ENCODE measurements around the gene POP5.

The POP5 gene

DNA sequence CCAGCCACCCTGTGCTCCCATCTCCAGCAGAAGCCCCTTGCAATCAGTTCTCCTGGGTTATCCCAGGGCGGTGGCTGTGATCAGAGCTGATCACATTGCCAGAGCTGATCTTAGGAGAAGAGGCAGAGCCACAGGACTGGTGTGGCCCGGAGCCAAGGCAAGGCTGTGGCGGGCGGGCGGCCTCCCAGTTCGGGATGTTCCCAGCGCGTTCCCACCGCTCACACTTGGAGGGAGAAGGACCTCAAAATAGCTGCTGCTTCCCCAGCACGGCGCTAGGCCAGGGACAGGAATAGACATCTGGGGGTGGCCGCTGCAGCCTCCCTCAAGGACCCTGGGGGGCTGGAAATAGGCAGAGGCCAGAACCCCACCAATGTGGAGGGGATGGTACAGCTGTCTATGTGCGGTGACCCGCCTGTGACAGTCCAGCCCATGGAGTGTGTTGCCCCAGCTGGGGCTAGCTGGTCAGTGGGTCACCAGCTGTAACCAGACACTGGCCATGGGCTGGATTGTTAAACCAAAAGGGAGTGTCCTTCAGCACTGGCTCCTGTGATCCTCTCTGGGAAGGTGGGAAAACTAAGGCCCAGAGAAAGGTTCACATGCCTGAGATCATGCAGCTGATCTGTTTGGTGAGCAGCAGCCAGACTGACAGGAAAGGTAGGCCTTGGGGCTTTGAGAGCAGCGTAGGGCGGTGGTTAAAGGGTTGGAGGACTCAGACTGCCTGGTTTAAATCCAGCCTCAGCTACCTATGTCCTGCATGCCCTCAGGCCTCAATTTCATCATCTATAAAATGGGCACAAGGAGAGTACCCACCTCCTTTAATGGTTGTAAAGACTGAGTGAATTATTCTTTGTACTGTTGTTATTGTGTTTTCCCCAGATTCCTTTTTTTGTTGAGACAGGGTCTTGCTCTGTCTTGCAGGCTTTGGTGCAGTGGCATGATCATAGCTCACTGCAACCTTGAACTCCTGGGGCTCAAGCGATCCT lies 8.0 kb upstream of the POP5 start:
- no peak for DNase-seq

- no peak for DNase-seq
These were observed 7.2 kb upstream of the POP5 start for GRCh38 chr12:120588371-120588770.

- no peak for DNase-seq
These were observed 5.7 kb upstream of the POP5 start for GRCh38 chr12:120586860-120587259.

GRCh38 chr12:120586206-120586605 lies 5.0 kb upstream of the POP5 start:
- DNase-seq: no peak

DNA sequence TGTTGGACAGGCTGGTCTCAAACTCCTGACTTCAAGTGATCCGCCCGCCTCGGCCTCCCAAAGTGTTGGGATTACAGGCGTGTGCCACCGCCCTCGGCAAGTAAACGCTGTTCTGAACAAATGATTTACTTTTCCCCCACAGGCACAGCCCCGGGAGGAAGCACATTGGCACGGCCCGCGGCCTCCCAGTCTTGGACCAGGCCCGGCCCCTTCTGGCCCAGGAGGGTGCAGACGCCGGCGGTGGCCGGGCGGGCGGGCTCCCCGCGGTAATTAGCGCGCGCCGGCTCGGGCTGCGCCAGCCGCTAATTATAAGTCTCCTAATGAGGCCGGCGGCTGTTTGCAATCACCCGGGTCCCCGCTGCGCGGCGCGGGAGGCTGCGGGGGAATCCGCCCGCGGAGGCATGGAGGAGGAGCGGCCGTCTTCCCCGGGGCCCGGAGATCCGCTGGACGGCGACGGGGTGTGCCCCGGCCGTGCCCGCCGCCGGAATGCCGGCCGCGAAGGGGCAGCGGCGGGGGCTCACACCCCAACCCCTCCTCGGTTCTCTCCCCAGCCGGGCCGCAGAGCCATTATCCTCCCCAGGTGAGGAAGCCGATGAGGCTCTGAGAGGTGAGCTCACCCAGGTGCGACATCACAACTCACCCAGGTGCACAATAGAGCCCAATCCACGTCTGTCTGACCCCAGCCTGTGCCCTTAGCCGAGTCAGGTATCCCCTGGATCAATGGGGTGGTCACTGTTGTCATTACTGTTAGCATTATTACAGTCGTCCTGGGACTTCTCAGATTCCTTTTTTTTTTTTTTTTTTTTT lies 3.3 kb upstream of the POP5 start:
- DNase-seq: no peak

DNA sequence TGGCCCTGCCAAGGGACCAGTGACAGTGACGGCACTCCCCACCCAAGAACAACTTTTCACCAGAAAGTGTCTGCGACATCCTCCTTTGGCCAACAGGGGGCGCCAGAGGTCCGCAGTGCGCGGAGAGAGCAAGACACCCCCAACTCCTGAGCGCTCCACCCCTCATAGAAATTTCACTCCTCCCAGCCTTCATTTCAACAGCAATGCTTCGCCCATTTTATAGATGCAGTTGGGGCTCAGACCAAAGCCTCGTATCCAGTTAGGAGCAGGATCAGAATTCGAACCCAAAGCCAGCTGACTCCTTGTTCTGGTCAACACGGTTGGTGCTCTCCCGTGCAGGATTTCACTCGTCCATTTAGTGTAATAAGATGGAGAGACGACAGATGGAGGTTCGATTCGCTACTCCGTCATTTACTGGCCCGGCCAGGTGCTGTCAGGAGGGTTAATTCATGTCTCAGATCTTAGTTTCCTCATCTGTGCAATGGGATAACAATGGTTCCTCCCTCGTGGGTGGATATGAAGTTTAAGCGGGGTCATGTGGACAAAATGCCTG lies 2.4 kb upstream of the POP5 start:
- peak; percentile 44 for DNase-seq

DNA sequence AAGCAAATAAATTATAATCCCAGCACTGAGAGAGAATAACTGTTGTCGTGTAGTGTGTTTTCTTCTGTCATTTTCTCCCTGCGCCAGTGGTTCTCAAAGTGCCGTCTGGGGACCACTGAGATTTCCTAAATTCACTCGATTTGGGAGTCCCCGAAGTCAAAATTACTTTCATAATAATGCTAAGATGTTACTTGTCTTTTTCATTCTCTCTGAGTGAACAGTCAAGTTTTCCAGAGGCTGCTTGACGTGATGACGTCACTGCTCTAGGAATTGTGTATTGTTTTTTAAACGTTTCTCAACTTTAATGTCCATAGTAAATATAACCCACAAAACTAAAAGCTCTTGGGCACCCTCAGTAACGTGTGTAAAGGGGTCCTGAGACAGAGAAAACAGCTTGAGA lies 796 bp upstream of the POP5 start:
- no peak for DNase-seq

GRCh38 chr12:120579179-120579578 lies 2.0 kb downstream of the POP5 start:
- DNase-seq: no peak

- no peak for DNase-seq
These were observed 7.1 kb downstream of the POP5 start for GRCh38 chr12:120574106-120574505.

- DNase-seq: no peak
These were observed 7.6 kb downstream of the POP5 start for GRCh38 chr12:120573560-120573959.

GRCh38 chr12:120571299-120571698 lies 9.9 kb downstream of the POP5 start:
- no peak for DNase-seq

DNA sequence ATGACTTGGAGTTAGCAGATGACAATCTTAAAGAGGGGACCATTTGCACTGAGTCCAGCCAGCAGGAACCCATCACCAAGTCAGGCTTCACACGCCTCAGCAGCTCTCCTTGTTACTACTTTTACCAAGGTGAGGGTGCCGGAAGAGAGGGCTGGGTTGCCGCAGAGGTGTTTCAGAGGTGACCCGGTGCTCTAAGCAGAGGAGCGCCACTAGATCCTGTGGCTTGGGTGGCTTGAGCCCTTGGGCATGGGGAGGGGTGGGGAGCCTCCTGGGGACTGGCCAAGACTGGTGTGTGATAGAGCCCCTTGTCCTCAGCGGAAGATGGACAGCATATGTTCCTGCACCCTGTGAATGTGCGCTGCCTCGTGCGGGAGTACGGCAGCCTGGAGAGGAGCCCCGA lies 17.7 kb downstream of the POP5 start:
- no peak for DNase-seq

- DNase-seq: no peak
These were observed 18.3 kb downstream of the POP5 start for GRCh38 chr12:120562906-120563305.

- no peak for DNase-seq
These were observed 23.6 kb downstream of the POP5 start for GRCh38 chr12:120557589-120557988.

GRCh38 chr12:120554678-120555077 lies 26.5 kb downstream of the POP5 start:
- no peak for DNase-seq

DNA sequence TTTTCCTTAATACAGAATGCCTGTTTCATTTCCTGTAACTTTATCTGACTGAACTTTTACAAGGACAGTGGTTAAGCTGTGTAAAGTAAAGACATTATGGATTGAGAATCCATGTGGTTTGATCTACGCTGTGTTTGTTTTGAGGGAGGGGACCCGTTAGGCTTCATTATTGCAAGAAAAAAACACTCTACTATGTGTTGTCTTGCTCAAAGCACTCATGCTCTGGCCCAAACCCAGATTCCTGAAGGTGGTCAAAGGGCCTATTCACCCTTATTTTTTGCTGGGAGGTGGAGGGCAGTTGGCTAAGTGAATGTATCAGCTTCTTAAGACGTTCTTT lies 35.2 kb downstream of the POP5 start:
- no peak for DNase-seq

- no peak for DNase-seq
These were observed 36.5 kb downstream of the POP5 start for GRCh38 chr12:120544691-120545090.

- no peak for DNase-seq
These were observed 39.0 kb downstream of the POP5 start for GRCh38 chr12:120542166-120542565.

- DNase-seq: no peak
These were observed 40.8 kb downstream of the POP5 start for GRCh38 chr12:120540445-120540844.

DNA sequence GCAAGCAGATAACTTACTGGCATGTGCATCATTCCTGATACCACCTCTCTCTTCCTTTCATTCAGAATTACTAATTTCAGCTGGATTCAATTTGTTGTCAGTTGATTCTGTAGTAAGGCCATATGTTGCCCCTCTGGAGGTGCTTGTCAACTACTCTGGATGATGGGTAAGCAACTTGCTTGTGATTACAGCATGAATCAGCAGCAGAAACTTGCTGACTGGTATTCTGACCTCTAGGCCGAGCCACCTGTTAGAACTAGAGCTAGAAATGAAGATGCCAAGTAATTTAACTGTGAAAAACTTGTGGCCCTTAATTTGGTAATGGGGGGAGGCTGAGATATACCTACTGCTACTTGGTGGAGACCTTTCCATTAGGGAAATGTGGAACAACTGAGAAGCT lies 41.9 kb downstream of the POP5 start:
- DNase-seq: no peak

DNA sequence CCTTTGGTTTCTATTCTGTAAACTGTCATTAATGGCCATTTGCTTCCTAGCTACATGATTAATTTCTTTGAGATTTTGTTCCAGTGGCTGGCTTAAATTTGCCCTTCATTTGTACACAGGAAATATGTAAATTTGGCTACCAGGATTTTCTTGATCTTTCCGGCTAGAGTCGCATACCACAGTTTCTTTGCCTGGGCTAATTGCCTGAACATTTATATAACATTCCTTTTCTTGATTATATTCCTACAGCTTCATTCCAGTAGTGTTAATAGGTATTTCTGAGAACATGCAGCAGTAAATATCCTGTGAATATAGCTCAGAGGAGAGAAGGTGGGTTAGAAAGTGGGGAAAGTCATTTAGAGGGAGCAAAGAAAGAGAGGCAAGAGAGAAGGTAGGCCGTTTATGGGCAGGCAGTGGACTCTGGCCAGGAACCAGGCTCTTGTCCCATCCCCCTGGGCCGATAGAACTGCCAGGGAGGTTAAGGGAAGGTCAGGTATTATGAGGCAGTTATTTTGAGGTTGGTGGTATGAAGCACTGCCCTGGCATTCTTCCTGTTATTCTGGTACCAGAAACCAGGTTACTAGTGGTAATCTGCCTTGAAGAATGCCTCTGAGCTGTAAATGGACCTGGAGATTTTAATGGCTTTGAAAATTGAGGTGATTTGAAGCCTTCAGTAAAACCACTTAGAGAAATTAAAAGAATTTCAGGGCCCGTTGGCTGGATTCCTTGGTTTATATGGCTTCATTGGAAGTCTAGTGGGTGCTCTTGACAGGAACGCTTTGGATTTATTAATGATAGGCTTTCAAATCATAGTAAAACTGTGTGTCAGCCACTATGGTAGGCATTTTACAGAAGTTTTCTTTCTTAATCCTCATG lies 42.7 kb downstream of the POP5 start:
- no peak for DNase-seq

- DNase-seq: no peak
These were observed 43.4 kb downstream of the POP5 start for GRCh38 chr12:120537856-120538220.
